ENCODE results near the gene PACS2. TPM values are rescaled to one million over a fixed set of nuclear protein-coding genes. Genes with fewer than 3 reads are reported as not detected.
A peak's percentile ranks its signal among the peaks of the same experiment; 100 is the strongest.

The PACS2 gene
- total RNA-seq, 2 donors from 2014 or later = 48.5 to 124 TPM

- TF ChIP-seq POLR2A (IDR thresholded peaks at IDR 0.05) (no peak), POLR2AphosphoS5 (IDR thresholded peaks at IDR 0.05) (no peak)
- TF ChIP-seq, protein P1, sequence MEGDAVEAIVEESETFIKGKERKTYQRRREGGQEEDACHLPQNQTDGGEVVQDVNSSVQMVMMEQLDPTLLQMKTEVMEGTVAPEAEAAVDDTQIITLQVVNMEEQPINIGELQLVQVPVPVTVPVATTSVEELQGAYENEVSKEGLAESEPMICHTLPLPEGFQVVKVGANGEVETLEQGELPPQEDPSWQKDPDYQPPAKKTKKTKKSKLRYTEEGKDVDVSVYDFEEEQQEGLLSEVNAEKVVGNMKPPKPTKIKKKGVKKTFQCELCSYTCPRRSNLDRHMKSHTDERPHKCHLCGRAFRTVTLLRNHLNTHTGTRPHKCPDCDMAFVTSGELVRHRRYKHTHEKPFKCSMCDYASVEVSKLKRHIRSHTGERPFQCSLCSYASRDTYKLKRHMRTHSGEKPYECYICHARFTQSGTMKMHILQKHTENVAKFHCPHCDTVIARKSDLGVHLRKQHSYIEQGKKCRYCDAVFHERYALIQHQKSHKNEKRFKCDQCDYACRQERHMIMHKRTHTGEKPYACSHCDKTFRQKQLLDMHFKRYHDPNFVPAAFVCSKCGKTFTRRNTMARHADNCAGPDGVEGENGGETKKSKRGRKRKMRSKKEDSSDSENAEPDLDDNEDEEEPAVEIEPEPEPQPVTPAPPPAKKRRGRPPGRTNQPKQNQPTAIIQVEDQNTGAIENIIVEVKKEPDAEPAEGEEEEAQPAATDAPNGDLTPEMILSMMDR (IDR thresholded peaks at IDR 0.05) = no peak
- 100% methylated on average over 2 of the region's 2 CpGs for WGBS
- intact Hi-C loops (cut with DNase I) = no loop called here
- no peaks in the 10 kb centered on the region for H3K27me3 ChIP-seq (replicated peaks; ENCODE audit: insufficient read depth)
- no peaks in the 10 kb centered on the region for H3K36me3 ChIP-seq
- DNase-seq (ENCODE audit: low spot score) = no peak
- H3K4me3 ChIP-seq = no peak overlapping the region
- H3K27ac ChIP-seq = no peak overlapping the region
- H3K9me3 ChIP-seq = no peaks in the 10 kb centered on the region
- peaks cover 2% of the 10 kb centered on the region for H3K4me1 ChIP-seq (replicated peaks)
Observed at GRCh38 chr14:105413544-105413886, 99.0 kb downstream of the PACS2 start.

GRCh38 chr14:105414456-105415371 lies 100.2 kb downstream of the PACS2 start:
- WGBS = 13% methylated on average over 51 of the region's 79 CpGs
- TF ChIP-seq POLR2A (IDR thresholded peaks at IDR 0.05) = no peak
- no peak for TF ChIP-seq POLR2AphosphoS5 (IDR thresholded peaks at IDR 0.05)
- TF ChIP-seq, protein P1 (IDR thresholded peaks at IDR 0.05) = peak; percentile 29 to 78 (median 52)
- peak overlapping the region; percentile 38 to 42 for H3K4me3 ChIP-seq
- DNase-seq (ENCODE audit: low spot score) = peak; percentile 45
- H3K27me3 ChIP-seq (replicated peaks; ENCODE audit: insufficient read depth) = no peaks in the 10 kb centered on the region
- no peaks in the 10 kb centered on the region for H3K36me3 ChIP-seq
- peak overlapping the region; percentile 37 to 55 for H3K27ac ChIP-seq
- intact Hi-C loops (cut with DNase I) = no loop called here
- no peaks in the 10 kb centered on the region for H3K9me3 ChIP-seq
- H3K4me1 ChIP-seq (replicated peaks) = peaks cover 2% of the 10 kb centered on the region

- no peak for DNase-seq (ENCODE audit: low spot score)
- peak overlapping the region in 1 of 2 donors; percentile 42 for H3K4me3 ChIP-seq
- no peaks in the 10 kb centered on the region for H3K36me3 ChIP-seq
- H3K27me3 ChIP-seq (replicated peaks; ENCODE audit: insufficient read depth) = no peaks in the 10 kb centered on the region
- intact Hi-C loops (cut with DNase I) = no loop called here
- WGBS = 90% methylated on average over 25 of the region's 25 CpGs
- H3K27ac ChIP-seq = peak overlapping the region in 1 of 2 donors; percentile 55
- H3K4me1 ChIP-seq (replicated peaks) = peaks cover 2% of the 10 kb centered on the region
- H3K9me3 ChIP-seq = no peaks in the 10 kb centered on the region
- TF ChIP-seq POLR2A (IDR thresholded peaks at IDR 0.05) (no peak), POLR2AphosphoS5 (IDR thresholded peaks at IDR 0.05) (no peak)
- TF ChIP-seq, protein P1 (IDR thresholded peaks at IDR 0.05) = no peak
Observed at GRCh38 chr14:105415481-105416428, 101.2 kb downstream of the PACS2 start.

DNA sequence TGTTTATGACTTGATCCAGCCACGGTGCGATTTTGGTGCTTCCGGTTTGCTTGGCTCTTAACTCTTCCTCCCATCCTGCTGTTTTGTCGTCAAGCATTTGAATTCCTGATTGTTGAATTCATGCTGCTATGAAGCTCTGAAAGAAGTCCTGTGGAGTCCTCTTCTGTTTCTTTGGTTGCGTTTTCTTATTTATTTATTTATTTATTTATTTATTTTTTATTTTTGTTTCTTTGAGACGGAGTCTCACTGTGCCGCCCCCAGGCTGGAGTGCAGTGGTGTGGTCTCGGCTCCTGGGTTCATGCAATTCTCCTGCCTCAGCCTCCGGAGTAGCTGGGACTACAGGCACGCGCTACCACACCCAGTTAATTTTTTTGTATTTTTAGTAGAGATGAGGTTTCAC lies 102.1 kb downstream of the PACS2 start:
- Histone ChIP-seq H3K27ac (no peak overlapping the region), H3K4me3 (no peak overlapping the region), H3K4me1 (replicated peaks) (peaks cover 9% of the 10 kb centered on the region), H3K36me3 (no peaks in the 10 kb centered on the region), H3K27me3 (replicated peaks; ENCODE audit: insufficient read depth) (no peaks in the 10 kb centered on the region), H3K9me3 (no peaks in the 10 kb centered on the region)
- WGBS = 91% methylated on average over 11 of the region's 11 CpGs
- intact Hi-C loops (cut with DNase I) = no loop called here
- no peak for TF ChIP-seq POLR2A (IDR thresholded peaks at IDR 0.05)
- no peak for TF ChIP-seq POLR2AphosphoS5 (IDR thresholded peaks at IDR 0.05)
- TF ChIP-seq, protein P1 (IDR thresholded peaks at IDR 0.05) = no peak
- DNase-seq (ENCODE audit: low spot score) = no peak

All from prostate gland (tissue), 2 donors.